K562 (cell line): Measurements from ENCODE around the gene SUPT5H. TPM values are rescaled to one million over a fixed set of nuclear protein-coding genes. Genes with fewer than 3 reads are reported as not detected.
A peak's percentile ranks its signal among the peaks of the same experiment; 100 is the strongest.

Experiments
- ATF4 ChIP-seq: fragments of 450-650 bp; formaldehyde crosslinking; IDR thresholded peaks from 2 replicates; pipeline ENCODE4 v1.4.0; 2022; ENCODE audit warnings: mild to moderate bottlenecking, moderate library complexity
- CBX1 ChIP-seq: sonication (generic); IDR thresholded peaks from 2 replicates; pipeline ENCODE4 v1.6.1; 2016; ENCODE audit warnings: antibody characterized with exemption, low read depth, mild to moderate bottlenecking
- EGR1 ChIP-seq: fragments of 450-650 bp; conservative IDR thresholded peaks from 2 replicates; pipeline ENCODE4 v1.6.1; 2017; ENCODE audit warnings: mild to moderate bottlenecking
- GABPA ChIP-seq: fragments of 200-800 bp; sonication (Bioruptor generic); conservative IDR thresholded peaks from 2 replicates; pipeline ENCODE4 v1.6.1; 2016; ENCODE audit warnings: low read depth, missing genetic modification characterization, missing compliant biosample characterization
- KHSRP ChIP-seq: fragments of 450-650 bp; IDR thresholded peaks from 2 replicates; pipeline ENCODE4 v1.6.1; 2017
- MXI1 ChIP-seq: IDR thresholded peaks from 2 replicates; pipeline ENCODE4 v1.6.1; 2011; ENCODE audit warnings: low read depth, mild to moderate bottlenecking, improper control_type of control experiment, low read length
- NFE2 ChIP-seq: IDR thresholded peaks from 2 replicates; pipeline ENCODE4 v1.6.1; 2014; ENCODE audit warnings: antibody characterized with exemption, low read depth
- NKRF ChIP-seq: fragments of 450-650 bp; IDR thresholded peaks from 2 replicates; pipeline ENCODE4 v1.6.1; 2016; ENCODE audit warnings: borderline replicate concordance
- SIN3B ChIP-seq: fragments of 450-650 bp; IDR thresholded peaks from 2 replicates; pipeline ENCODE4 v1.6.1; 2017; ENCODE audit warnings: low read depth, mild to moderate bottlenecking, moderate library complexity
- THRB ChIP-seq: fragments of 450-650 bp; formaldehyde crosslinking; conservative IDR thresholded peaks from 2 replicates; pipeline ENCODE4 v1.4.0; 2022; ENCODE audit warnings: mild to moderate bottlenecking, missing genetic modification characterization
- ZBTB40 ChIP-seq, 2 experiments: fragments of 450-650 bp in 1 of 2; sonication (generic) in 1 of 2; formaldehyde crosslinking in 1 of 2; IDR thresholded peaks; 2 replicates each; pipeline versions ENCODE4 v1.7.1 to v1.9.0; 2016 to 2022; ENCODE audit warnings: inconsistent platforms in 1 of 2, mild to moderate bottlenecking in 1 of 2, missing genetic modification reagents in 1 of 2
- ZNF511 ChIP-seq: sonication (generic); formaldehyde crosslinking; IDR thresholded peaks from 2 replicates; pipeline ENCODE4 v1.8.0; 2022; ENCODE audit warnings: mild to moderate bottlenecking, missing genetic modification reagents
- ZNF77 ChIP-seq: fragments of 250-450 bp; sonication (Bioruptor Pico); IDR thresholded peaks from 2 replicates; pipeline ENCODE4 v1.5.0; 2020
- polyA plus RNA-seq, 8 experiments: library from polyadenylated mRNA; depleted of rRNA in 4 of 8; stranded (reverse) in 5 of 8; unstranded in 3 of 8; fragments of >200 nt; fragmentation: Nextera tagmentation in 2 of 8; fragmentation: Illumina TruSeq in 1 of 8; extraction: Ambion mirVana in 2 of 8; extraction: Trizol in 1 of 8; gene quantifications; 2 replicates each; pipeline versions ENCODE4 v1.2.1 to v1.2.3, GENCODE V29; 2011 to 2014; ENCODE audit warnings: inconsistent platforms in 1 of 8, missing spikeins in 1 of 8
- total RNA-seq, 7 experiments: library from RNA; depleted of rRNA in 6 of 7; stranded (reverse); fragments of >200 nt in 6 of 7; fragmentation: Illumina TruSeq in 2 of 7; extraction: Trizol in 2 of 7; gene quantifications; 2 replicates each; pipeline versions ENCODE4 v1.2.1 to v1.2.3, GENCODE V29; 2011 to 2021; ENCODE audit warnings: low replicate concordance in 1 of 7

The SUPT5H gene
- total and polyA plus RNA-seq, 9 of the 15 experiments (the other 6 are each of a cell fraction or from before 2014, with no cell fraction given) = 13.3 to 85.9 (median 35.9) TPM

GRCh38 chr19:39409208-39410016, 36.0 kb upstream of the SUPT5H start (continued):
- TF ChIP-seq ZBTB40 (IDR thresholded peaks at IDR 0.05) (peak; percentile 82), ZBTB40 (CRISPR knock-in tag; IDR thresholded peaks at IDR 0.05) (no peak), MXI1 (no peak), CBX1 (0 out of 2 replicates have a peak, but pooled peaks have one; percentile 34), ZNF77 (CRISPR knock-in tag) (no peak), ZNF511 (CRISPR knock-in tag) (no peak), THRB (CRISPR knock-in tag) (0 out of 2 replicates have a peak, but pooled peaks have one; percentile 13), EGR1 (peak; percentile 87), SIN3B (peak; percentile 20; the same call in 1 of the 2 replicates), KHSRP (peak; percentile 55), GABPA (tag) (peak; percentile 89), NKRF (no peak), ATF4 (CRISPR knock-in tag) (0 out of 2 replicates have a peak, but pooled peaks have one; percentile 22), NFE2 (no peak)
